Endothelial cell of umbilical vein (primary cell): ENCODE measurements around the gene DCTD. TPM values are rescaled to one million over a fixed set of nuclear protein-coding genes. Genes with fewer than 3 reads are reported as not detected.

Experiments used
- BruUV-seq: library from RNA; stranded (reverse); fragments of 400-500 nt; replicated peaks from 2 replicates; lab custom pipeline; 2021; lab: Mats Ljungman, UMichigan
- CTCF ChIA-PET: fragments of 300-600, 350-600 bp; sonication (Branson Sonifier 250); formaldehyde crosslinking; loops from one replicate; lab custom pipeline; 2021; ENCODE audit warnings: antibody characterized with exemption, inconsistent platforms; lab: Charles Lee
- POLR2A ChIA-PET: fragments of 300-600, 350-600 bp; sonication (Branson Sonifier 250); formaldehyde crosslinking; loops from one replicate; lab custom pipeline; 2021; ENCODE audit warnings: antibody characterized with exemption, inconsistent platforms; lab: Charles Lee
- DNase-seq: peaks from one replicate; pipeline ENCODE4 v3.0.0-alpha.2; 2011; ENCODE audit warnings: low read depth, low spot score
- FAIRE-seq: peaks from 2 replicates; lab custom pipeline; 2011; peaks lifted over from hg19 to GRCh38; lab: Jason Lieb, UNC
- H2AFZ ChIP-seq: 2 replicates; pipeline ENCODE4 v1.6.0; 2012; ENCODE audit warnings: low read depth, low read length, control low read depth, inconsistent platforms
- H3K27ac ChIP-seq: 2 replicates; pipeline ENCODE4 v1.5.1; 2011; ENCODE audit warnings: low read depth, mild to moderate bottlenecking, control low read depth, low read length, moderate library complexity; ENCODE audit not compliant: insufficient read depth
- H3K27me3 ChIP-seq, 2 experiments: 2 replicates each; pipeline versions ENCODE4 v1.6.0 to v1.6.1; 2011; ENCODE audit warnings: low read length in 2 of 2, mixed read lengths in 1 of 2; ENCODE audit not compliant: control insufficient read depth in 2 of 2, insufficient read depth in 2 of 2
- H3K36me3 ChIP-seq, 2 experiments: 2 replicates in 1 of 2; 3 replicates in 1 of 2; pipeline ENCODE4 v1.5.1; 2011; ENCODE audit warnings: low read length in 2 of 2, mild to moderate bottlenecking in 1 of 2, moderate library complexity in 1 of 2; ENCODE audit not compliant: control insufficient read depth in 2 of 2, insufficient read depth in 2 of 2; ENCODE audit errors: extremely low read depth in 1 of 2
- H3K4me1 ChIP-seq: 3 replicates; pipeline ENCODE4 v1.5.1; 2011; ENCODE audit warnings: mild to moderate bottlenecking, low read length; ENCODE audit not compliant: control insufficient read depth, insufficient read depth; ENCODE audit errors: extremely low read depth
- H3K4me2 ChIP-seq: 2 replicates; pipeline ENCODE4 v1.6.1; 2011; ENCODE audit warnings: low read length, control low read depth, mixed read lengths; ENCODE audit not compliant: insufficient read depth
- H3K4me3 ChIP-seq, 3 experiments: fragments of 200-600 bp in 1 of 3; sonication (generic), shearing (Covaris generic) in 1 of 3; replicated peaks in 1 of 3; 2 replicates each; pipeline ENCODE4 v1.5.1; 2011 to 2016; ENCODE audit warnings: control low read depth in 3 of 3, low read length in 3 of 3, mild to moderate bottlenecking in 2 of 3, inconsistent platforms in 1 of 3, low read depth in 1 of 3, moderate library complexity in 1 of 3; ENCODE audit not compliant: insufficient read depth in 1 of 3
- H3K79me2 ChIP-seq: 2 replicates; pipeline ENCODE4 v1.6.0; 2012; ENCODE audit warnings: low read length, inconsistent platforms; ENCODE audit not compliant: control insufficient read depth, insufficient read depth
- H3K9ac ChIP-seq: replicated peaks from 2 replicates; pipeline ENCODE3; 2011; ENCODE audit warnings: low read length, control low read depth; ENCODE audit not compliant: insufficient read depth; ENCODE audit errors: extremely low read depth
- H3K9me1 ChIP-seq: replicated peaks from 3 replicates; pipeline ENCODE4 v1.6.0; 2011; ENCODE audit warnings: mild to moderate bottlenecking, low read length; ENCODE audit not compliant: control insufficient read depth, insufficient read depth; ENCODE audit errors: extremely low read depth
- H3K9me3 ChIP-seq: replicated peaks from 2 replicates; pipeline ENCODE4 v1.5.1; 2012; ENCODE audit warnings: low read length, inconsistent platforms; ENCODE audit not compliant: control insufficient read depth, insufficient read depth
- H4K20me1 ChIP-seq: replicated peaks from 2 replicates; pipeline ENCODE3; 2011; ENCODE audit warnings: mild to moderate bottlenecking, low read length; ENCODE audit not compliant: control insufficient read depth, insufficient read depth; ENCODE audit errors: extremely low read depth
- EZH2 ChIP-seq: IDR thresholded peaks from 2 replicates; pipeline ENCODE4 v1.6.1; 2012; ENCODE audit warnings: borderline replicate concordance, low read depth, mild to moderate bottlenecking, moderate library complexity, low read length, inconsistent platforms; ENCODE audit not compliant: severe bottlenecking
- FOS ChIP-seq: IDR thresholded peaks from 2 replicates; pipeline ENCODE4 v1.6.1; 2011; ENCODE audit warnings: mild to moderate bottlenecking, low read length, moderate library complexity, borderline replicate concordance; ENCODE audit not compliant: insufficient read depth
- GATA2 ChIP-seq: IDR thresholded peaks from 2 replicates; pipeline ENCODE4 v1.7.0; 2011; ENCODE audit warnings: low read depth, mild to moderate bottlenecking, moderate library complexity, mixed read lengths, low read length; ENCODE audit not compliant: insufficient read length, insufficient read depth
- JUN ChIP-seq: IDR thresholded peaks from 2 replicates; pipeline ENCODE4 v1.6.1; 2011; ENCODE audit warnings: borderline replicate concordance, low read depth; ENCODE audit not compliant: insufficient read length, insufficient read depth
- MYC ChIP-seq: IDR thresholded peaks from one replicate; pipeline ENCODE4 v1.6.1; 2011; ENCODE audit warnings: mild to moderate bottlenecking, low read depth, low read length
- POLR2A ChIP-seq: IDR thresholded peaks from 2 replicates; pipeline ENCODE4 v1.6.1; 2012; ENCODE audit warnings: low read depth, mild to moderate bottlenecking, control low read depth, low read length
- POLR2AphosphoS5 ChIP-seq: IDR thresholded peaks from 2 replicates; pipeline ENCODE4 v1.6.1; 2012; ENCODE audit warnings: low read depth, mild to moderate bottlenecking, control low read depth, low read length, moderate library complexity; ENCODE audit not compliant: insufficient read depth
- dilution Hi-C: fragments of 300-500 bp; cut with MboI; formaldehyde crosslinking; loops from one replicate; pipeline ENCODE4 v1.15.0; 2019; ENCODE audit warnings: low sequenced_read_pairs; ENCODE audit not compliant: extremely low pct_ligation_motif_present
- intact Hi-C: fragments of 100-400 bp; cut with micrococcal nuclease; formaldehyde crosslinking; loops from one replicate; pipeline ENCODE4 v1.10.0; 2022
- polyA plus RNA-seq, 4 experiments: library from polyadenylated mRNA; depleted of rRNA in 3 of 4; stranded (reverse) in 3 of 4; unstranded in 1 of 4; fragments of >200 nt; gene quantifications; 2 replicates each; pipeline versions ENCODE4 v1.2.1 to v1.2.3, GENCODE V29; 2011 to 2012; ENCODE audit warnings: missing spikeins in 1 of 4
- total RNA-seq: library from RNA; stranded (reverse); gene quantifications from 2 replicates; pipeline ENCODE4 v1.2.3, GENCODE V29; 2021
- TF ChIP-seq, protein P1 (sequence below), 2 donors: IDR thresholded peaks; 1 replicate in 1 of 2; 2 replicates in 1 of 2; pipeline ENCODE4 v1.5.1; 2011; ENCODE audit warnings: low read length in 2 of 2, mild to moderate bottlenecking in 2 of 2, moderate library complexity in 2 of 2, control low read depth in 1 of 2, inconsistent platforms in 1 of 2, low read depth in 1 of 2; ENCODE audit not compliant: insufficient read depth in 1 of 2; ENCODE audit errors: extremely low read depth in 1 of 2
- TF ChIP-seq, protein P2 (sequence below): IDR thresholded peaks from 2 replicates; pipeline ENCODE4 v1.6.1; 2011; ENCODE audit not compliant: insufficient read depth, insufficient read length

DCTD gene
- total and polyA plus RNA-seq, 2 donors (not counting 3 experiments of a cell fraction or from before 2014, with no cell fraction given): 105 to 111 TPM

DNA sequence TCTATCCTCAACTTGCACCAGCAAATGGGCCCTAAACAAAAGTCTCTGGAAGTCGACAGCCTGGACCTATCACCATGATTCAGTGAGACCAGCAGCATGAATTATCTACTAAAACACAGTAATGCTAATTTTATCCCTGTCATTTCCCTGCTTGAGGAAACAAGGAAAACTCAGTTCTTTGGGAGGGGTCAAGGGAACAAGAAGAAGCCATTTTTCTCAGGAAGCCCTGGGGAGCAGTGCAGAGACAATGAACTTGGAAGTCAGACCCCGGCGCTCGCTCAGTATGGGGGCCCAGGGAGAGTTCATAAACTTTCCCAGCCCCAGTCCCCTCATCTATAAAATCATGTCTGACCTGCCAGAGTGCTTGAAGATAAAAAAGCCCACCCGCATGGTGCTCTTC, 50.4 kb downstream of the DCTD start:
- Histone ChIP-seq H3K9me1 (no peaks in the 10 kb centered on the region), H3K27ac (no peak overlapping the region), H3K9ac (no peak overlapping the region), H3K4me1 (no peaks in the 10 kb centered on the region), H3K36me3 (no peaks in the 10 kb centered on the region), H3K27me3 (peaks cover 2 to 5% of the 10 kb centered on the region in 2 experiments), H3K4me3 (no peak overlapping the region), H4K20me1 (no peaks in the 10 kb centered on the region), H3K9me3 (no peaks in the 10 kb centered on the region), H2AFZ (no peak overlapping the region), H3K79me2 (no peaks in the 10 kb centered on the region), H3K4me2 (no peak overlapping the region)
- intact Hi-C loops: no loop called here
- ChIA-PET CTCF (no interaction called here), POLR2A (no interaction called here)
- dilution Hi-C loops: no loop called here
- TF ChIP-seq MYC (no peak), POLR2A (no peak), JUN (no peak), FOS (no peak), GATA2 (no peak), EZH2 (no peak), POLR2AphosphoS5 (no peak)
- TF ChIP-seq, protein P1, sequence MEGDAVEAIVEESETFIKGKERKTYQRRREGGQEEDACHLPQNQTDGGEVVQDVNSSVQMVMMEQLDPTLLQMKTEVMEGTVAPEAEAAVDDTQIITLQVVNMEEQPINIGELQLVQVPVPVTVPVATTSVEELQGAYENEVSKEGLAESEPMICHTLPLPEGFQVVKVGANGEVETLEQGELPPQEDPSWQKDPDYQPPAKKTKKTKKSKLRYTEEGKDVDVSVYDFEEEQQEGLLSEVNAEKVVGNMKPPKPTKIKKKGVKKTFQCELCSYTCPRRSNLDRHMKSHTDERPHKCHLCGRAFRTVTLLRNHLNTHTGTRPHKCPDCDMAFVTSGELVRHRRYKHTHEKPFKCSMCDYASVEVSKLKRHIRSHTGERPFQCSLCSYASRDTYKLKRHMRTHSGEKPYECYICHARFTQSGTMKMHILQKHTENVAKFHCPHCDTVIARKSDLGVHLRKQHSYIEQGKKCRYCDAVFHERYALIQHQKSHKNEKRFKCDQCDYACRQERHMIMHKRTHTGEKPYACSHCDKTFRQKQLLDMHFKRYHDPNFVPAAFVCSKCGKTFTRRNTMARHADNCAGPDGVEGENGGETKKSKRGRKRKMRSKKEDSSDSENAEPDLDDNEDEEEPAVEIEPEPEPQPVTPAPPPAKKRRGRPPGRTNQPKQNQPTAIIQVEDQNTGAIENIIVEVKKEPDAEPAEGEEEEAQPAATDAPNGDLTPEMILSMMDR (IDR thresholded peaks at IDR 0.05; ENCODE audit: extremely low read depth in 1 of 2, insufficient read depth in 1 of 2, low read depth in 1 of 2, low read length in 2 of 2): no peak
- TF ChIP-seq, protein P2, sequence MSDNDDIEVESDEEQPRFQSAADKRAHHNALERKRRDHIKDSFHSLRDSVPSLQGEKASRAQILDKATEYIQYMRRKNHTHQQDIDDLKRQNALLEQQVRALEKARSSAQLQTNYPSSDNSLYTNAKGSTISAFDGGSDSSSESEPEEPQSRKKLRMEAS: no peak
- no peak for DNase-seq
- no peak for FAIRE-seq
- BruUV-seq: no TSS peak
